H54 (cell line): ENCODE measurements around the gene ANAPC2.

Experiments used
- DNase-seq: peaks from one replicate; pipeline ENCODE4 v3.0.0; 2011; ENCODE audit warnings: low spot score, mixed read lengths; ENCODE audit not compliant: insufficient read length
- FAIRE-seq: peaks from 3 replicates; lab custom pipeline; 2011; peaks lifted over from hg19 to GRCh38; lab: Jason Lieb, UNC
- POLR2A ChIP-seq: IDR thresholded peaks from 2 replicates; pipeline ENCODE4 v1.6.1; 2011; ENCODE audit warnings: low read depth, mild to moderate bottlenecking, low read length

Gene ANAPC2

GRCh38 chr9:137215196-137215986, 27.0 kb upstream of the ANAPC2 start:
- no peak for TF ChIP-seq POLR2A
- DNase-seq (no peak), FAIRE-seq (no peak)

GRCh38 chr9:137214620-137215019, 26.3 kb upstream of the ANAPC2 start:
- no peak for DNase-seq
- FAIRE-seq: no peak

GRCh38 chr9:137213160-137214060, 25.1 kb upstream of the ANAPC2 start:
- no peak for TF ChIP-seq POLR2A
- FAIRE-seq: no peak
- no peak for DNase-seq

More at GRCh38 chr9:137214620-137215019, 26.3 kb upstream of the ANAPC2 start:
- no peak for TF ChIP-seq POLR2A

- no peak for TF ChIP-seq POLR2A
- DNase-seq (no peak), FAIRE-seq (no peak)
Measured at GRCh38 chr9:137212520-137212919, 24.2 kb upstream of the ANAPC2 start.

- DNase-seq (no peak), FAIRE-seq (no peak)
- no peak for TF ChIP-seq POLR2A
Measured at GRCh38 chr9:137211532-137211931, 23.2 kb upstream of the ANAPC2 start.

GRCh38 chr9:137206602-137207001, 18.2 kb upstream of the ANAPC2 start:
- no peak for FAIRE-seq
- TF ChIP-seq POLR2A: no peak
- DNase-seq: no peak

GRCh38 chr9:137205126-137206069, 17.0 kb upstream of the ANAPC2 start, which contains the start of the genes NDOR1 and TMEM203:
Gene NDOR1, plus strand, starts transcription at chr9:137205700. Its CDS starts 78 bp downstream, at chr9:137205778.
Gene TMEM203, minus strand, starts transcription at chr9:137205648. Its CDS starts 234 bp downstream, at chr9:137205414.
- peak; percentile 87 for TF ChIP-seq POLR2A
- DNase-seq (peak; percentile 100), FAIRE-seq (no peak)

GRCh38 chr9:137204731-137205125, 16.4 kb upstream of the ANAPC2 start:
- DNase-seq: no peak
- FAIRE-seq: no peak
- no peak for TF ChIP-seq POLR2A

- no peak for DNase-seq
- FAIRE-seq: no peak
- TF ChIP-seq POLR2A: no peak
Measured at GRCh38 chr9:137202966-137203365, 14.6 kb upstream of the ANAPC2 start.

GRCh38 chr9:137201205-137201868, 13.0 kb upstream of the ANAPC2 start:
- FAIRE-seq (no peak), DNase-seq (no peak)
- no peak for TF ChIP-seq POLR2A

GRCh38 chr9:137200311-137201204, 12.2 kb upstream of the ANAPC2 start, which contains the start of gene TPRN:
Gene TPRN, minus strand, starts transcription at chr9:137200741. Its CDS starts 30 bp downstream, at chr9:137200711.
- TF ChIP-seq POLR2A: peak; percentile 89
- peak; percentile 100 for DNase-seq
- peak; percentile 91 for FAIRE-seq
